Large intestine (tissue), 3 donors: ENCODE measurements around the gene TTC7B. TPM values are rescaled to one million over a fixed set of nuclear protein-coding genes. Genes with fewer than 3 reads are reported as not detected.

Source experiments
- DNase-seq, 2 donors: peaks; one replicate each; pipeline versions ENCODE4 v3.0.0 to v3.0.0-alpha.2; 2013
- H3K27ac ChIP-seq: one replicate; pipeline ENCODE4 v1.5.1; 2013; ENCODE audit warnings: low read length
- H3K27me3 ChIP-seq: 2 replicates; pipeline ENCODE4 v1.6.1; 2013; ENCODE audit warnings: low read length; ENCODE audit not compliant: control insufficient read depth, insufficient read depth
- H3K36me3 ChIP-seq: 2 replicates; pipeline ENCODE4 v1.6.1; 2013; ENCODE audit warnings: low read length; ENCODE audit not compliant: control insufficient read depth, insufficient read depth
- H3K4me1 ChIP-seq: one replicate; pipeline ENCODE4 v1.6.1; 2013; ENCODE audit warnings: low read length; ENCODE audit not compliant: control insufficient read depth, insufficient read depth
- H3K4me3 ChIP-seq: one replicate; pipeline ENCODE4 v1.5.1; 2013; ENCODE audit warnings: low read length
- H3K9me3 ChIP-seq: one replicate; pipeline ENCODE4 v1.6.1; 2013; ENCODE audit warnings: mild to moderate bottlenecking, low read depth, low read length, moderate library complexity; ENCODE audit not compliant: control insufficient read depth
- WGBS: methylation state at CpG from one replicate; pipeline ENCODE4 v1.1.5; 2013; ENCODE audit warnings: low lambda C conversion rate; ENCODE audit not compliant: insufficient coverage; 5-methylcytosine and 5-hydroxymethylcytosine counted together
- polyA plus RNA-seq: library from polyadenylated mRNA; unstranded; fragments of 120-200 nt; gene quantifications from one replicate; pipeline ENCODE4 v1.2.1, GENCODE V29; 2013

The TTC7B gene
- polyA plus RNA-seq, 1 donor, result 12.2 TPM

DNA sequence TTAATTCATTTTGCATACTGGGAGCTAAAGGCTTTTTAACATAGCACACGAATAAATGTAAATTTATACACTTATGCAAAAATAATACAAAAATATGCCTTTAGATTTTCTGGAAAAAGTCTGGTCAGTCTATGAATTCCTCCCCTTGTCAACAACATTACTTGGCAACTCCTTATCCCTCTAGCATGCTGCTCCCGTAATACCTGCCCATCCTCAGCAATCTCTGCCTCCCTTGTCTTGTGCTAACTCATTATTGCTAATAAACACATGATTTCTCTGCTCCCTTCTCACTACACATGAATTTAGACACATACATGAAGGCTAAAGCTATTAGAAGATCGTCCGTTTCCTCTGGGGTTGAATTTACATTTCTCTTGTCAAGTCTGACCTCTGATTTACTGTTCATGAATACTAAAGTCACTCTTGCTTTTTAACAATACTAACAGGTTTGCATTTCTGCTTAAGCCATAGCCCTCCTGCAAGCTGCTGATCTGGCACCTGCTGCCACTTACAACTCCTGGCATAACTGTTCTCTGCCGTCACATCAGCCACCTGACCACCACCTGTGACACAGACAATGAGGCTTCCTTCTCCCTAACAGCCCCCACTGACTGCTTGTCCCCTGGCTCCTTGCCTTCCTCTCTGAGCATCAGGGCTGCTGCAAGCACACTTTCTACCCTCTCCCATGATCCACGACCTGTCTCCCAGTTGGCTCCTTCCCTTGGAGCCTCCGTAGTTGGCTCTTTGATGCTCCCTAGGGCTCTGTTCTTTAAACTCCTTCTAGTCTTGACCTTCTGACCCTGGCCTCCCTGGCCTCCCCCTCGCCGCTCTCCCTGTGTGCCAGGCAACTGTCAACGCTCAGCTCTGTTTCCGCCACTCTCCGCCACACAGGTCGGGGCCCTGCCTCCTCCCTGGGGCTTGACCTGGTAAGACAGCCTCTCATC lies 241.8 kb downstream of the TTC7B start:
- no peak overlapping the region for H3K4me3 ChIP-seq
- DNase-seq, result no peak
- no peak overlapping the region for H3K27ac ChIP-seq
- H3K27me3 ChIP-seq, result no peaks in the 10 kb centered on the region
- H3K36me3 ChIP-seq, result peaks cover 4% of the 10 kb centered on the region
- no peaks in the 10 kb centered on the region for H3K4me1 ChIP-seq
- H3K9me3 ChIP-seq, result no peaks in the 10 kb centered on the region
- WGBS, result 82% methylated on average over 7 of the region's 13 CpGs

DNA sequence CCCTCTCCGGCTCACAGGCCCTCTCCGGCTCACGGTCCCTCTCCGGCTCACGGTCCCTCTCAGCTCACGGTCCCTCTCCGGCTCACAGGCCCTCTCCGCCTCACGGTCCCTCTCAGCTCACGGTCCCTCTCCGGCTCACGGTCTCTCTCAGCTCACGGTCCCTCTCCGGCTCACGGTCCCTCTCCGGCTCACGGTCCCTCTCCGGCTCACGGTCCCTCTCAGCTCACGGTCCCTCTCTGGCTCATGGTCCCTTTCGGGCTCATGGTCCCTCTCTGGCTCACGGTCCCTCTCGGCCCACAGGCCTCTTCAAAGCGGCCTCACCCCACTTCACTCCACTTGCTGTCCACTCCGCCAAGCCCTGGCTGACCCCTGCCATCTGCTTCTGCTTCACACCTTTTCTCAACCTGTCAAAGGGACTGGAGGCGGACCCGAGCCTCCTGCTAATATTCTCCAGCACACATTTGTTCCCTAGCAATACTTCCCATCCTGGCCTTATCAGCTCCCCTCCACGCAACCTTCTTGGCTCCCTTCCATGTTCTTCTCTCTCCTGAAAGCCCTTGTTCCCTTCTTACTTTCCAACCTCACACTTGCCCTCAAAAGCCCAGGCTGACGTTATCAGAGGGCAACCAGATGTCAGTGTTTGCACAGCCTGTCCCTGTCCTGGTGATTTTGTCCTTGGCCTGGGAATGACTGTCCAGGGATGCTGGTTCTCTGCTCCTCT lies 242.7 kb downstream of the TTC7B start:
- Histone ChIP-seq H3K36me3 (peaks cover 4% of the 10 kb centered on the region), H3K9me3 (no peaks in the 10 kb centered on the region), H3K27ac (no peak overlapping the region), H3K27me3 (no peaks in the 10 kb centered on the region), H3K4me1 (no peaks in the 10 kb centered on the region), H3K4me3 (no peak overlapping the region)
- no peak for DNase-seq
- 75% methylated on average over 2 of the region's 29 CpGs for WGBS

DNA sequence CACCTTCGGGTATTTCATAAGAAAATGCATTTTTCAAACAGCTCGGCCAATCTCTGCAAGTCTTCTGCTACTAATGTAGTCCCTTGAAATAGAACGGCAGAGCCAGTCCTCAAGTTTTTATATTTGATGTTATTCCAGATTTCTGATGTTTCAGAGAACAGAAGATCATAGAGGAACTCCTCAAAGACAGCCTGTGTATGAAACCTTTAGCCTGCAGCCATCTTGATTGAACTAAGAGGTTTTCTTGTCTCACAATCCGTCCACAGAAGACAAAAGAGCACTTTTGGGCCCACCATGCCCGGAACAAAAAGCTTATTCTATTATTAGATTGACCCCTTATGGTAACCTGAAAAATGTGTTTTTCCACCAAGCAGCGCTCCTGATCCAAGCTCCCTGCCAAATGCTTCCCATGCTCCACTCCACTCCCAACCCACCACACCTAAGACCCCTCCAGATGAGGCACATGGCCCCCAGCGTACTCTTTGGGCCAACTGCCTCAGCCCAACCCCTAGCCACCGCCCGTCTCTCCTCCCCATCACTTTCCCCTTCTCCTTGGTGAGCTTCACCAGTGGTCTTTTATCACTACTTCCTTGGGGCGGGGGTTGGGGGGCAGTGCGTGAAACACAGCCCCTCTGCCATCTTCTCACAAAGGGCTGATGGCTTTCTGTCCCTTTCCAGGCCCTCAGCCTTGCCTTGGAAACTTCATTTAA lies 243.6 kb downstream of the TTC7B start:
- peaks cover 3% of the 10 kb centered on the region for H3K36me3 ChIP-seq
- H3K27ac ChIP-seq, result no peak overlapping the region
- no peak overlapping the region for H3K4me3 ChIP-seq
- H3K9me3 ChIP-seq, result no peaks in the 10 kb centered on the region
- H3K27me3 ChIP-seq, result no peaks in the 10 kb centered on the region
- no peak for DNase-seq
- 100% methylated on average over 2 of the region's 11 CpGs for WGBS
- H3K4me1 ChIP-seq, result no peaks in the 10 kb centered on the region

DNA sequence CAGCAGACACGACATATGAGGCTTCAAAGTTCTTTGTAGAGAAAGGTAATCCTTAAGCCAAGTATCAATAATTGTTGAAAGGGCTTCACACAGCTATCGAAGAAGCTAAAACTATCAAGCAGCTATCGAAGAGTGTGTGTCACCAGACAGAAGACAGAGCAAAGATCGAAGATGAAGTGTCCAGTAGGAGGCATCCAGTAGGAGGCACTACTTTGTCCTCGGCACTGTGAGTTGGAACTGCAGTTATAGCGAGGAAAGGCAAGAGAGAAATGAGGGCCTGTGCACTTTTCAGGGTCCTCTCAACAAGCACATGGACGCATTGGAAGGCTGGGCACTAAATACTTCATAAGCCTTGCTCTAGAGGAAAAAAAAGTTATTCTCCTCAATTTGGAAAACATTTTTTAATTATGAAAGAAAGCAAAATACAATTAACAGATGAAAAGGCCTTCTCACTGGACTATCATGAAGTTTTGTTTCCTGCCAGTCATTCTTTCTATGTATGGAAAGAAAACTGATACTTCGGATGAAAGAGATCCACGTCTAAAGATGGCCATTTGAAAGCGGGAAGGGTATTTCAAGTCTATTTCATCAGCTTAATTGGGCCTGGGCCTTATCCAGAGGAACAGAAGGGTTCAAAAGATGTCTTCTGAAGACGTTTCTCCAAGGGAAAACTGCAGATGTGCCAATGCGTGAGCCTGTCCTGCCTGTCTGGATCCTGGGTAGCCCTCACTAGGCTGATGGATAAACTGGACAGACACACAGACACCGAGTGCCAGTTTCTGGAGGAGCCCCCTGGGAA lies 244.9 kb downstream of the TTC7B start:
- Histone ChIP-seq H3K9me3 (no peaks in the 10 kb centered on the region), H3K27ac (no peak overlapping the region), H3K36me3 (no peaks in the 10 kb centered on the region), H3K4me3 (no peak overlapping the region), H3K4me1 (no peaks in the 10 kb centered on the region), H3K27me3 (no peaks in the 10 kb centered on the region)
- WGBS, result no CpG with 5 or more reads among the region's 13 CpGs
- DNase-seq, result no peak

DNA sequence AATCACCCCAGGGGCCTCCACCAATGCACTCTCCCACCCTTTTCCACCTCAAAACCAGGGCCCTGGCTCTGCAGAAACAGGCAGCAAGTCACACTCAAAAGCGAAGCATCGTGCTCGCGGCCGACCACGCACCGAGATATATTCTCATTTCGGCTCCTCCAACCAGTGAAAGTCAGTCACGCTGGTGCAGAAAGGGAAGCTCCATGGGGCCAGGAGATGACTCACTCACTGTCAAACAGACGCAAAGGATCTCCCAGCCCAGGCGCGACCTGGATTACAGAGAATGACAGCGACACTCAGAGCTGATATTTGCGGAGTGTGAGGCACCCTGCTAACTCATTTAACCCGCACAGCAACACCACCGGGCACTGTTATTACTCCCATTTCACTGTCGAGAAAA lies 245.8 kb downstream of the TTC7B start:
- Histone ChIP-seq H3K27me3 (no peaks in the 10 kb centered on the region), H3K9me3 (no peaks in the 10 kb centered on the region), H3K36me3 (no peaks in the 10 kb centered on the region), H3K4me1 (no peaks in the 10 kb centered on the region), H3K4me3 (no peak overlapping the region), H3K27ac (no peak overlapping the region)
- no CpG with 5 or more reads among the region's 17 CpGs for WGBS
- DNase-seq, result no peak

GRCh38 chr14:90569606-90570387 lies 246.4 kb downstream of the TTC7B start:
- H3K9me3 ChIP-seq, result no peaks in the 10 kb centered on the region
- H3K36me3 ChIP-seq, result no peaks in the 10 kb centered on the region
- H3K27ac ChIP-seq, result no peak overlapping the region
- WGBS, result no CpG with 5 or more reads among the region's 9 CpGs
- no peaks in the 10 kb centered on the region for H3K27me3 ChIP-seq
- no peak for DNase-seq
- H3K4me3 ChIP-seq, result no peak overlapping the region
- H3K4me1 ChIP-seq, result no peaks in the 10 kb centered on the region

DNA sequence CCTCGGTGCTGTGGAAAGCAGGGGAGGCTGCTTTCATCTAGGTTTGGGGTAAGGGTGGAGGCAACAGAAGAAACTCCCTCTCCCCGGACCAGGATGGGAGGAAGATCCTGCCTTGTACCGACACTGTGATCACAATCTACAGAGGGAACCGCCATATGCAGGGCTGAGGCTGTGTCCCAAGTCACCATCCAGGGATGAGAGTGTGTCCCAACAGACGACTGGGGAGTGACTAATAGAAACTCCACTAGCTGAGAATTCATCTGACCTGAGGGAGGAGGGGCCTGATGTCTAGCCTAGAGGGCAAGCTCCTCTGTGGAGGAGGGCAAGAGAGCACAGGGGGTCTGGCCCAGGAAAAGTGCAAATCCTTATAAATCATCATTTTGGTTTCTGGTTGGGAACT lies 247.0 kb downstream of the TTC7B start:
- Histone ChIP-seq H3K4me1 (no peaks in the 10 kb centered on the region), H3K9me3 (no peaks in the 10 kb centered on the region), H3K27ac (no peak overlapping the region), H3K36me3 (no peaks in the 10 kb centered on the region), H3K27me3 (no peaks in the 10 kb centered on the region), H3K4me3 (no peak overlapping the region)
- WGBS, result no CpG with 5 or more reads among the region's 5 CpGs
- no peak for DNase-seq

DNA sequence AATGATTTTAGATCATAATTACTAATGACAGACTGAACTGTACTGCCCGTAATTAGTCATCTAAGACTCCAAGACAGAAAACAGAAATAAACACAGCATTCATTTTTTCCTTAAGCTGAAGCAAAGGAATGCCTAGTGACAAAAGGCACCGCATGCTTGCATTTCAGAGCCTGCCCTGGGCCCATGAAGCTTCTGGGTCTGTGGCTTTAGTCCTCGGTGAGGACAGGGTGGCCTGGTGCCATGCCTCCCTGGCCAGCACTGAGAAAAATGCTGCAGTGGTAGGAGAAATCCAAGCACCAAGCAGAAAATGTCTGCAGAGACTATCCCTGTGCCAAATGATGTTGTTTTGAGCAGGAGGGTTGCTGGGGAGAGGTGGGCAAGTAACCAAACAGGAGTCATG lies 247.8 kb downstream of the TTC7B start:
- H3K4me1 ChIP-seq, result no peaks in the 10 kb centered on the region
- DNase-seq, result no peak
- H3K27me3 ChIP-seq, result no peaks in the 10 kb centered on the region
- H3K27ac ChIP-seq, result no peak overlapping the region
- no CpG with 5 or more reads among the region's 3 CpGs for WGBS
- no peak overlapping the region for H3K4me3 ChIP-seq
- no peaks in the 10 kb centered on the region for H3K9me3 ChIP-seq
- no peaks in the 10 kb centered on the region for H3K36me3 ChIP-seq

- WGBS, result 93% methylated on average over 3 of the region's 7 CpGs
- H3K27ac ChIP-seq, result no peak overlapping the region
- no peak overlapping the region for H3K4me3 ChIP-seq
- no peaks in the 10 kb centered on the region for H3K36me3 ChIP-seq
- DNase-seq, result no peak
- no peaks in the 10 kb centered on the region for H3K27me3 ChIP-seq
- no peaks in the 10 kb centered on the region for H3K9me3 ChIP-seq
- H3K4me1 ChIP-seq, result no peaks in the 10 kb centered on the region
Observed at GRCh38 chr14:90567991-90568390, 248.2 kb downstream of the TTC7B start.
